HL-60 (cell line): Measurements from ENCODE around the gene SMOC1.

ENCODE experiments used
- CTCF ChIP-seq: IDR thresholded peaks from one replicate; pipeline ENCODE4 v1.5.1; 2011; ENCODE audit warnings: low read length, control low read depth, inconsistent platforms; ENCODE audit not compliant: insufficient read depth
- GABPA ChIP-seq: IDR thresholded peaks from 2 replicates; pipeline ENCODE4 v1.6.1; 2012; ENCODE audit warnings: low read depth
- POLR2AphosphoS5 ChIP-seq: IDR thresholded peaks from 2 replicates; pipeline ENCODE4 v1.6.1; 2012; ENCODE audit warnings: low read depth
- REST ChIP-seq: IDR thresholded peaks from 2 replicates; pipeline ENCODE4 v1.6.1; 2012; ENCODE audit warnings: low read depth; ENCODE audit not compliant: insufficient replicate concordance

- TF ChIP-seq CTCF = no peak
- TF ChIP-seq POLR2AphosphoS5 = no peak
- no peak for TF ChIP-seq GABPA
- no peak for TF ChIP-seq REST
Measured at GRCh38 chr14:69839661-69840060, 39.6 kb upstream of the SMOC1 start.
